GM18508 (cell line): Measurements from ENCODE around the gene HS2ST1.
"Not testable (repeated sequence)": the region's sequence is repeated elsewhere in the genome, so short reads cannot be mapped to it uniquely, and the experiment has no call there.

ENCODE experiments used
- ATAC-seq: cut with Tn5 transposase; IDR thresholded peaks from one replicate; pipeline ENCODE4 v1.9.1; 2021; ENCODE audit warnings: moderate number of reproducible peaks; ENCODE audit not compliant: insufficient read depth, unreplicated experiment

The HS2ST1 gene

DNA sequence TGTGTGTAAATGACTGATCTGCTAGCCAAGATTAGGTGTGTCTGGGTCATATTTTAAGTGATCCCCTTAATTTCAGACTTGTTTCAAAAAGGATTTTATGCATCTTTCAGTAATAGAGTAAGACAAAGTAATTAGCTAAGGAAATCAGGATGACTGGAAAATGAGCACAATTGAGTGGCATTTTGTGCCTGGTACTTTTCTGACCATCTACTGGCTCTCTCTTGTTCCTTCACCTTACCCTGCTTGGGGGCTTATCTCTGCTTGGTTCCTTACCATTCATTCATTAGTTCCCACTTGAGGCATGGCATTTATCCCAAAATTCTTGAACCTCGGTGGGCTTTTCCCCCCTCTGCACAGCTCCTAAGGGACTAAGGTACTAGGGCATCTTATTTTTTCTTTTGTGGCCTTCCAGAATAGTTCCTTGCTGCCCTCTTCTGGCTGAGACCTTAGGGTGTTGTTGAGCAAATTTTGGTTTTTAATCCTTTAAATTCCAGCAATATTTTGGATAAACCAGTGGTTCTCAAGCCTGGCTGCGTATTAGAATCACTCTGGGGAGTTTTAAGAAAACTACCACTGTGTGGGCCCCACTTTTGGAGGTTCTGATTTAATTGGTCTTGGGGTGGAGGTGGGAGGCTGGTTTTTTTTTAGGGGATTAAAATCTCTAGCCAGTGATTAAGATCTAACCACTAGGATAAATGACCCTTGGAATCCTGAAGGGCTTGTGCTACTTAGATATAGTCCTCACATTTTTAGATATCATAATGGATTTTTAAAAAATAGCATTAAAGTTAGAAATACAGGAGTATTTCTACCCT is 50.8 kb downstream of the HS2ST1 start:
- ATAC-seq: no peak

DNA sequence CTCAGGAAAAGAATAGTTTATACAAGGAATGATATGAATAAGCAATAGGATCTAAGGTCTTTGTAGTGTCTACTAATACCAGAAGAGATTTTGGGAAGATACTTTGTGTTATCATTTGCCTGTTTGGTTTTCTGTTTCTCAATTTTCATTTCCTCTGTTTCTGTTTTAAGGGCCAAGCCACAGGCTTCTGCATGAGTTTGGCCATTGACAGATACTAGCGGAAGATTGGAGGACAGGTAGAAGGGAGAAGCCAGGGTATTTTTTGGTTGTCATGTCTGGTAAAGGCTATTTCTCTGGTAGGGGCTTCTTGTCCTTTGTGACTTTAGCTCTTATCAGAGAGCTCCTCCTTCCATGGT is 51.4 kb downstream of the HS2ST1 start:
- ATAC-seq: no peak

DNA sequence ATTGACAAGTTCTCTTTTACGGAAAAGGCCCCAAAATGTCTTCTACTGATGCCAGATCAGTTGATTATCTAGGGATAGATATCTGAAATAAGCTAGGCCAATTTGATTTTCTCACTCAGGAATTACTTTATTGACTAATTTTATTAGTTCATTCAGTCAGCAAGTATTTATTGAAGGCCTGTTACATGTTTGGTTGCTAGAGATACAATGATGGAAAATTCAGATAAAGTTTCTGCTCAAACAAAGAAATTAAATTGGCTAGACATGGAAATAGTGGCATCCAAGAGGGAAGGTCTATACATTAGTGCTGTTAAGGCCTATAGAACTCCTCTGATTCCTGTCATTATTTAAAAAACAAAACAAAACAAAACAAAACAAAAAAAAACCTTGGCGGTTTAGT is 56.5 kb downstream of the HS2ST1 start:
- ATAC-seq: no peak

DNA sequence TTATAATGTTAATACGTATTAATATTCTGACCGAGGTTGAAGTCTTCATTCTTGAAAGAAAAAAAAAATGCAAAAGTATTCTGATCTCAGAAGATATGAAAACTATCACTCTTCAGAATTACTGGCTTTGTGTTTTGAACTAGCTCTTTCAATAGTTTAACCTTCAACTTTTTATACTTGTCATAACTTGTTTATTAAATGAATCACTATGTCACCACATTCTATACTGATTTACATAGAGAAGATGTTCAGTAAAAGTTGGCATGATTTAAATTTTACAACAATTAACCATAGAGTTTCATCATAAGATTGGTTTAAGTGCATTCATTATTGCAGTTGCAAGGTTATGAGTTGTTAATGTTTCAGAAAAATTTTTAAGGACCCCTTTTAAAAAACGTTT is 57.3 kb downstream of the HS2ST1 start:
- no peak for ATAC-seq

DNA sequence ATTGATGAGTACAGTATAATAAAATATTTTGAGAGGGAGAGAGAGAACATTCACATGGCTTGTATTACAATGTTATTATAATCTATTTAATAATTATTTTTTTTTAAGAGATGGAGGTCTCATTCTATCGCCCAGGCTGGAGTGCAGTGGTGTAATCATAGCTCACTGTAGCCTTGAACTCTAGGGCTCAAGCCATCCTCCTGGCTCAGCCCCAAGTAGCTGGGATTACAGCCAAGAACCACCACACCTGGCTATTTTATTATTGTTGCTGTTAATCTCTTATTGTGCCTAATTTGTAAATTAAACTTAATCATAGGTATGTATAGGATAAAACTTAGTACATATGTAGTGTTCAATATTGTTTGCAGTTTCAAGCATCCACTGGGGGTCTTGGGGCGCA is 57.8 kb downstream of the HS2ST1 start:
- ATAC-seq: no peak

DNA sequence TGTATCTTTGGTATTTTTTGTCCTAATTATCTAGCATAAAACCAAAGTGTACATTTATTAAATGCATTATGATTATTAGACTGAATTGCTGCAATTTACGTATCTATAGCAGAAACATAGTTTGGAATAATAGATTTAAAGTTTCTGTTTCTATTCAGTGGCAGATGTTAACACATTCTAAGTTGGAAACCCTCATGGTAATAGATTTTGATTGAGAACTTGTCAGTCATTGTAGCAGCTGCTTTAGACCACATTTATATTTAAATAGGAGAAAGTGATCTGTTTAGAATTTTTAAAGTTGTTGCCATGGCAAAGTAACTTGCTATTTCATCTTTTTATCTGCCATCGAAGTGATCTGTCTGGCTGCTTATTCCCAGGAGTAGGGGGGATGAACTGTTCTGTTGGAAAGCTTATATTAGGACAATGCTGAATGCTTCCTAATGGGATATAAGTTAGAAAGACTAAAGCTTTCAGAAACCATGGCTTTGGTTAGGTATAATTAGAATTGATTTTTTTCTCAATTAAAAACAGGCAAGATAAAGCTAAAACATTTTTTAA is 61.6 kb downstream of the HS2ST1 start:
- no peak for ATAC-seq

DNA sequence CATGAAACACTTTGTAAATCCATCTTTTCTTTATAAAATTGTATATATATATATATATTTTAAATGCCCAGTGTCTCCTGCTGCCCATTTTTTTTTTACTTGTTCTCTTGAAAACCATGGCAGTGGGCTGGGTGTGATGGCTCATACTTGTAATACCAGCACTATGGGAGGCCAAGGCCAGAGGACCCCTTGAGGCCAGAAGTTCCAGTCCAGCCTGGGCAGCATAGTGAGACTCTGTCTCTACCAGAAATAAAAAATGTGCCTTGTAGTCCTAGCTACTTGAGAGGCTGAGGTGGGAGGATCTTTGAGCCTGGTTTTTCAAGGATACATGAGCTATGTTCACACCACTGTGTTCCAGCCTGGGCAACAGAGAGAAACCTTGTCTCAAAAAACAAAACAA is 62.2 kb downstream of the HS2ST1 start:
- ATAC-seq: no peak

DNA sequence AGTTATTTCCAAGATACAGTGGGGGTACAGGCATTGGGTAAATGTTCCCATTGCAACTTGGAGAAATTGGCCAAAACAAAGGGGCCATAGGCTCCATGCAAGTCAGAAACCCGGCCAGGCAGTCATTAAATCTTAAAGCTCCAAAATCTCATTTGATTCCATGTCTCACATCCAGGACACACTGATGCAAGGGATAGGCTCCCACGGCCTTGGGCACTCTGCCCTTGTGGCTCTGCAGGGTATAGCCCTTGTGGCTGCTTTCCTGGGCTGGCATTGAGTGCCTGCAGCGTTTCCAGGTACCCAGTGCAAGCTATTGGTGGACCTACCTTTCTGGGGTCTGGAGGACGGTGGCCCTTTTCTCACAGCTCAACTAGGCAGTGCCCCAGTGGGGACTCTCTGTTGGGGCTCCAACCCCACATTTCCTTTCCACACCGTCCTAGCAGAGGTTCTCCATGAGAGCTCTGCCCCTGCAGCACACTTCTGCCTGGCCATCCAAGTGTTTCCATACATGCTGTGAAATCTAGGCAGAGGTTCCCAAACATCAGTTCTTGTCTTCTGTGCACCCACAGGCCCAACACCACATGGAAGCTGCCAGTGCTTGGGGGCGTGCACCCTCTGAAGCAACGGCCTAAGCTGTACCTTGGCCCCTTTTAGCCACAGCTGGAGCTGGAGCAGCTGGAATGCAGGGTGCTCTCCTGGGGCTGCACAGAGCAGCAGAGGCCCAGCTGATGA is 67.2 kb downstream of the HS2ST1 start:
- no peak for ATAC-seq

DNA sequence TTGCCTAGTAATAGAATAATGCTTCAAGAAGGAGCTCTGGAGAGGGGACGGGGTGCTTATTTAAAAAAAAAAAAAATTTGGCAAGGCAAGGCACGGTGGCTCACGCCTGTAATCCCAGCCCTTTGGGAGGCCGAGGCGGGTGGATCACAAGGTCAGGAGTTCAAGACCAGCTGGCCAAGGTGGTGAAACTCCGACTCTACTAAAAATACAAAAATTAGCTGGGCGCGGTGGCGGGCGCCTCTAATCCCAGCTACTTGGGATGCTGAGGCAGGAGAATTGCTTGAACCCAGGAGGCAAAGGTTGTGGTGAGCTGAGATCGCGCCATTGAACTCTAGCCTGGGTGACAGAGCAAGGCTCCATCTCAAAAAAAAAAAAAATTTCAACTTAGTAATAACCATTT is 69.2 kb downstream of the HS2ST1 start:
- ATAC-seq: not testable (repeated sequence)

DNA sequence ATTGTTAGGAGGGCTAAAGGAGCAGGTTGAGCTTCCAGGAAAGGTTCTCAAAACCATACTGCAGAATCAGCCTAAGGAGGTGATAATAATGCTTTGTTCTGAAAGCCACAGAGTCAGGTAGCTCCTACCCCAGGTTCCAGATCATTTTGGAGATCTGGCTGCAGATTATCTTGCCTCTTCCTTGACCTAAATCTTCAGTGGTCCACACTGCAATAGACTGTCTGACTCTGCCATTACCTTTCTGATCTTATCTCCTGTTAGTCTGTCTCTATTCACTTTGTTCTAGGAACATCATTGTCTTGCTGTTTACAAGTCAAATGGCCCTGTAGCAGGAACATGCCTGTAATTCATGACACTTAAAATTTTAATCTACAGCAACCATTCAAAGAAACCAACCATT is 73.0 kb downstream of the HS2ST1 start:
- no peak for ATAC-seq

DNA sequence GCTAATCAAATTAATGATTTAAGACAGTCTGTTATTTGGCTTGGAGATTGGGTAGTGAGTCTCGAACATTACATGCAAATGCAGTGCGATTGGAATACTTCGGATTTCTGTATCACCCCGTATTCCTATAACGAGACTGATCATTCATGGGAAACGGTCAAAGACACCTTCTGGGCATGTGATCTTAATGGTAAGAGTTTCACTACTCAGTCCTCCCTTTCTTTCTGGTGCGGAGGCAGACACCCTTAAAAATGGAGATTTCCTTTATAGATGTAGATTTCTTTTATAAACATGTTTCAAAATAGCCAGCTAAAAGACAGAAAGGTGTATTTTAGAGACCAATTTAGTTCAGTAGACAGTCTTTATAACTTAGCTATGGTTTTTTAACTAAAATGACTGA is 74.4 kb downstream of the HS2ST1 start:
- no peak for ATAC-seq

DNA sequence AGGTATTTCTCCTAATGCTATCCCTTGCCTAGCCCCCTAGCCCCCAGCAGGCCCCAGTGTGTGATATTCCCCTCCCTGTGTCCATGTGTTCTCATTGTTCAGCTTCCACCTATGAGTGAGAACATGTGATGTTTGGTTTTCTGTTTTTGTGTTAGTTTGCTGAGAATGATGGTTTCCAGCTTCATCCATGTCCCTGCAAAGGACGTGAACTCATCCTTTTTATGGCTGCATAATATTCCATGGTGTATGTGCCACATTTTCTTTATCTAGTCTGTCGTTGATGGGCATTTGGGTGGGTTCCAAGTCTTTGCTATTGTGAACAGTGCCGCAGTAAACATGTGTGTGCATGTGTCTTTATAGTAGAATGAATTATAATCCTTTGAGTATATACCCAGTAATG is 75.3 kb downstream of the HS2ST1 start:
- ATAC-seq: not testable (repeated sequence)

DNA sequence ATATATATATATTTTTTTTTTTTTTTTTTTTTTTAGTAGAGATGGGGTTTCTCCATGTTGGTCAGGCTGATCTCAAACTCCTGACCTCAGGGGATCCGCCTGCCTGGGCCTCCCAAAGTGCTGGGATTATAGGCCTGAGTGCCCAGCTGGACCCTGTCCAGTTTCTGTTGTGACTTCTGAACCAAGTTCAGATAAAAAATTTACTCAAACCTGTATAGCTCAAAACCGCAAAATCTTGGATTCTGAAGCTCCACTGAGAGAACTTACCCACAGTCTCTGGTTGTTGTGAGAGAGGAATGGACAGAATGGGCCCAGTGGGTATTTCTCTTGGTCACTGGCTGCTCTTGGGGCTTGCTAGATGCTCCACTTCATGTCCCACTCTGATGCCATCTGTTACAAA is 76.4 kb downstream of the HS2ST1 start:
- ATAC-seq: no peak

DNA sequence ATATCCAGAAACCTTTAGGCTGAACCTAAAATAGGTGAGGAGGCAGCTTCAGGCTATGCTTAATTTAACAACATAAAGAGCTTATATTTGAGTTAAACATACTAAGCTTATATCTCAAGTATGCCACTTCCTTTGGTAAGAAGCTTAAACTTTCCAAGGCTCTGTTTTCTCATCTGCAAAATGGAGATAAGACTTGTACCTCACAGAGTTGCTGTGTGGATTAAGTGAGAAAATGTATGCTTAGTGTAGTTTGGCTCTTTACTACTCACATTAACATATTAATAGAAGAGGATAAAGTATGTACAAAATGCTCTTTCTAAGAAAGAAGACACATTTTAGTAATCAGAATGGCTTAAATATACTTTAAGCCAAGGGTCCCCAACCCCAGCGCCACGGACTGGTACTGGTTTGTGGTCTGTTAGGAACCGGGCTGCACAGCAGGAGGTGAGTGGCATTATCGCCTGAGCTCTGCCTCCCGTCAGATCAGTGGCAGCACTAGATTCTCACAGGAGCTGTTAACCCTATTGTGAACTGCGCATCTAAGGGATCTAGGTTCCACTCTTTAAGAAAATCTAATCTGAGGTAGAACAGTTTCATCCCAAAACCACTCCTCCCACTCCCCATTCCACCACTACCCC is 77.2 kb downstream of the HS2ST1 start:
- ATAC-seq: no peak

DNA sequence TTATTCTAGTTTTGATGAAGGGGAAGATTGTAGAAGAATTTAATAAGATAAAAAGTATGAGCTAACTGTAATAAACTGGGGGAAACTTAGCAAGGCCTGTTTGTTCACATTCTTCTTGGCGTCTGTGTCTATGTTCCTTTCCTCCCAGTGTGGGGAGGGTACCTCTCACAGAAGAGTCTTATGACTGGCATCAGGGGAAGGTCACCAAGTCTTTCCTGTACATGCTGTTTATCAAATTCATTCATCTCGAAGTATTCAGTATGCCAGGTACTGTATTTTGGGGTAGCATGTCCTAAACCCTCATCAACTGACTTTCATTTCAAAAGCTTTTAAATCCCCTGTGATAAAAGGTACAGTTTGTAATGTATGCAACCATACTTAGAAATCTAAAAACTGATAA is 78.4 kb downstream of the HS2ST1 start:
- ATAC-seq: no peak

DNA sequence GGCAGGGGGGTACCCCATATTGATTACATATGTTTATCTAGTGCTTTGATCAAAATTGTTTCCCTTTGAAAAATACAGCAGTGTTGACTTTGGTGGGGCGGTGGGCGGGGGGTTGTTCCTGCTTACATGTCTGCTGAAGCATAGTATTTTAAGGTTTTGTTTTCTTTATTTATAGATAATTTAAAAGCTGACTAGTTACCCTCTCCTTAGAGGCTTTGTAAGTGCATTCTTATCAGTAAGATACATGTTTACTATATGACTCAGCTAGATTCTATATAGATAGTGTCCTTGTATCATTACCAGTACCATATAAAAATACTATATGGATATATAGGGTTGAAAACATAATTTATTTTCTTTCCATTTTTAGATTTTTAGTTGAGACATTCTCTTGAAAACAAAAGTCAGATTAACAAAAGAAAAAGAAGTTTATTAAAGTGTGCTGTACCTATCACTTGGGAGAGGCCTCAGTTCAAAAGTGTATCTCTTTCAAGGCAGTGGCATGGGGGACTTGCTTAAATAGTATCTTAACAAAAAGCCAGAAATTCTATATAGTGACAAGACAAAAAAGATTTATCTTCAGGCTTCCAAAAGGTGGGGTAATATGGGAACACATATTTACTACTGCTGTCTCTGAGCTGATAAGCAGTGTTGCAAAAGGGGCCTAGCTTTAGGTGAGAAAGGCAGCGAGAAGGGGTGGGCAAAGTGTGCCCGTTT is 79.0 kb downstream of the HS2ST1 start:
- ATAC-seq: no peak

DNA sequence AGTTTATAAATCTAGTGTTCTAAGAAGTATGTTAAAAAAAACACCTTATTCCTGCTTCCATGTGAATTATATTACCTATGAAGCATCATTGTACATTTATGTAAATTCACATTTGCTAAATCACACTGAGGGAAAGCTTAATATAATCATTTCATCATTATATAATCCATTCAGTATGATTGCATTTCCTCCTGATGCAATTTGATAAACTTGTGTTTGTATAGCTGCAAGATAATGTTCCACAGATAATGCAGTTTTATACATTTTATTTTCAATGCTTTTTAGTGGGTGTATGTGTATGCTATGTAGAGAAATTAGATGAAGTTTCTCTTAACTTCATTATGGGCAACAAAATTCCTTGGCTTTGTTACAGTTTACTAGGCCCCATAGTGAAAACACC is 79.6 kb downstream of the HS2ST1 start:
- no peak for ATAC-seq

DNA sequence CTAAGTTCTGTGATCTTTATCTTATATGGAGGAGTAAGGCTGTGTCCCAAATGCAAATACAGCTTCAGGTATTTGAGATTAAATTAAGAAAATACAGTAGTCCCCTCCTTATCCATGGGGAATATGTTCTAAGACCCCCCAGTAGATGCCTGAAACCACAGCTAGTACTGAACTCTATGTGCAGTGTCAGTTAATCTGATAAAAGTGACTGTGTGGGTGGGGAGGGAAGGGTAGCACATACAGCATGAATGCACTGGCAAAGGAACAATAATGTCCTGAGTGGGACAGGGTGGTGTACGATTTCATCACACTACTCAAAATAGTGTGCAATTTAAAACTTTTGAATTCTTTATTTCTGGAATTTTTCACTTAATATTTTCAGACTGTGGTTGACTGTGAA is 83.1 kb downstream of the HS2ST1 start:
- ATAC-seq: no peak

DNA sequence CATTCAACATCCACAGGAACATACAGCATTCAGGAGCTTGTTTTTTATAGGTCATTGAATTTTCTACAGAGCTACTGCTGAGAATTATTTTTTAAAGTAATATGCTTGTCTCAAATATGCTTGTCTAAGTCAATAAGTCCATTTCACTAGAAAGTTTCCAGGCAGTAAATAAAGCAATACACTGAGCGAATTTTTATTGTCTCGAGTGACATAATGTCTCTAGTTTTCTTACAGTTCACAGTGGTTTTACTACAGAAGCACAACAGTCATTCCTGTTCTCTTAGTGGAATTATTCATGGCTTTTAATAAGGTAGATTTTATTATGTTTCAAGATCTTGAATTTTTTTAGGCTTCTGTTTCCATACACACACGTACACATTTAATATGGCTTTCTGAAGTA is 83.8 kb downstream of the HS2ST1 start:
- no peak for ATAC-seq

DNA sequence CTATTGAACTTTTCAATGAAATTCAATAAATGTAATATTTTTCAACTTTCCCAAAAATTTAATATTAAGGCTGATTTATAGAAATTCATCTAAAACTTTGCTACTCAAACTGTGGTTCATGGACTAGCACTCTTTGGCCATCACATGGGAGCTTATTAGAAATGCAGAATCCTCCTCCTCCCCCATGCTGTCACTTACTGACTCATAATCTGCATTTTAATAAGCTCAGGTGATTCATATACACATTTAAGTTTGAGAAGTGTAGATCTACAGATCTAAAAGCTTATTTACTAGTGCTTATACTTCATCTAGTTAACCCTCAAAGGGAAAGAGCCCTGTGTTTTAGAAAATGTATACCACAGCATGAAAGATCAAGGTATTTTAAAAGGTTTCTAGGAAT is 84.3 kb downstream of the HS2ST1 start:
- ATAC-seq: no peak

DNA sequence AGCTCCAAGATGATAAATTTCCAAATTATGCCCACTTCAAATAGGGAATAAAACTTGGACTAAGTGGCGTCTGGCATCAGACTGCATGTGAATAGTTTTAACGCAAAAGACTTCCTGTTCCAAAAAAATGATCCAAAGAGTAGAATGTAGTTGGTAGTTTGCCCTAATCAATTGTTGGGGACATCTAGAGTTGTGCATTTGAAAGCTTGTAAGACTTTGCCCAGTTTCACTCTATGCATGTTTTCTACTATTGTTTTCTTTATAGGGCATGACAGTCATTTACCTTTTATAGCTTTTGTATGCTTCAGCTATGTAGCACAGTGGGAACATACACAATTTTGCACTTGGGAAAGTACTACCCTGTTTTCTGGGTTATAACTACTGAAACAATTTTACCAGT is 86.0 kb downstream of the HS2ST1 start:
- no peak for ATAC-seq
